Measurements from ENCODE around the gene CCDC184.

CCDC184 gene

GRCh38 chr12:48177982-48178381 is 5.5 kb upstream of the CCDC184 start:
- no peak for DNase-seq (ENCODE audit: low read depth in 2 of 3, low spot score in 1 of 3)

- no peak for DNase-seq (ENCODE audit: low read depth in 2 of 3, low spot score in 1 of 3)
Measured at GRCh38 chr12:48179466-48179865, 4.0 kb upstream of the CCDC184 start.

GRCh38 chr12:48180424-48180823 is 3.0 kb upstream of the CCDC184 start:
- no peak for DNase-seq (ENCODE audit: low read depth in 2 of 3, low spot score in 1 of 3)

- no peak for DNase-seq (ENCODE audit: low read depth in 2 of 3, low spot score in 1 of 3)
Measured at GRCh38 chr12:48180857-48181495, 2.5 kb upstream of the CCDC184 start.

- no peak for DNase-seq (ENCODE audit: low read depth in 2 of 3, low spot score in 1 of 3)
Measured at GRCh38 chr12:48182631-48183030, 813 bp upstream of the CCDC184 start.

- no peak for DNase-seq (ENCODE audit: low read depth in 2 of 3, low spot score in 1 of 3)
Measured at GRCh38 chr12:48183876-48184548, 568 bp downstream of the CCDC184 start.

GRCh38 chr12:48184549-48184922 is 1.1 kb downstream of the CCDC184 start:
- no peak for DNase-seq (ENCODE audit: low read depth in 2 of 3, low spot score in 1 of 3)

- DNase-seq (ENCODE audit: low read depth in 2 of 3, low spot score in 1 of 3) = no peak
Measured at GRCh38 chr12:48185181-48185919, 1.9 kb downstream of the CCDC184 start.

- DNase-seq (ENCODE audit: low read depth in 2 of 3, low spot score in 1 of 3) = no peak
Measured at GRCh38 chr12:48187916-48188695, 4.7 kb downstream of the CCDC184 start.

GRCh38 chr12:48189331-48190125 is 6.1 kb downstream of the CCDC184 start:
- DNase-seq (ENCODE audit: low read depth in 2 of 3, low spot score in 1 of 3) = peak; percentile 49 to 80 (median 57)

- no peak for DNase-seq (ENCODE audit: low read depth in 2 of 3, low spot score in 1 of 3)
Measured at GRCh38 chr12:48191096-48191495, 7.7 kb downstream of the CCDC184 start.

- no peak for DNase-seq (ENCODE audit: low read depth in 2 of 3, low spot score in 1 of 3)
Measured at GRCh38 chr12:48192861-48193260, 9.4 kb downstream of the CCDC184 start.

- no peak for DNase-seq (ENCODE audit: low read depth in 2 of 3, low spot score in 1 of 3)
Measured at GRCh38 chr12:48193623-48194022, 10.2 kb downstream of the CCDC184 start.

GRCh38 chr12:48194799-48195201 is 11.4 kb downstream of the CCDC184 start:
- no peak for DNase-seq (ENCODE audit: low read depth in 2 of 3, low spot score in 1 of 3)

- DNase-seq (ENCODE audit: low read depth in 2 of 3, low spot score in 1 of 3) = no peak
Measured at GRCh38 chr12:48197549-48197970, 14.1 kb downstream of the CCDC184 start.

- peak; percentile 84 to 90 (median 89) for DNase-seq (ENCODE audit: low read depth in 2 of 3, low spot score in 1 of 3)
Measured at GRCh38 chr12:48197971-48198671, 14.7 kb downstream of the CCDC184 start.

GRCh38 chr12:48198672-48198971 is 15.2 kb downstream of the CCDC184 start:
- no peak for DNase-seq (ENCODE audit: low read depth in 2 of 3, low spot score in 1 of 3)

- DNase-seq (ENCODE audit: low read depth in 2 of 3, low spot score in 1 of 3) = no peak
Measured at GRCh38 chr12:48198985-48199384, 15.5 kb downstream of the CCDC184 start.

GRCh38 chr12:48199774-48200221 is 16.4 kb downstream of the CCDC184 start:
- DNase-seq (ENCODE audit: low read depth in 2 of 3, low spot score in 1 of 3) = no peak

GRCh38 chr12:48201091-48201490 is 17.6 kb downstream of the CCDC184 start:
- no peak for DNase-seq (ENCODE audit: low read depth in 2 of 3, low spot score in 1 of 3)

Data from stimulated activated CD4-positive, alpha-beta T cell treated with anti-CD3 and anti-CD28 coated beads, Interleukin-12 subunit alpha, Interleukin-12 subunit beta, amount 100 ng/mL, for 48 hours (primary cell).